ENCODE measurements around the gene HOATZ.

HOATZ gene

DNA sequence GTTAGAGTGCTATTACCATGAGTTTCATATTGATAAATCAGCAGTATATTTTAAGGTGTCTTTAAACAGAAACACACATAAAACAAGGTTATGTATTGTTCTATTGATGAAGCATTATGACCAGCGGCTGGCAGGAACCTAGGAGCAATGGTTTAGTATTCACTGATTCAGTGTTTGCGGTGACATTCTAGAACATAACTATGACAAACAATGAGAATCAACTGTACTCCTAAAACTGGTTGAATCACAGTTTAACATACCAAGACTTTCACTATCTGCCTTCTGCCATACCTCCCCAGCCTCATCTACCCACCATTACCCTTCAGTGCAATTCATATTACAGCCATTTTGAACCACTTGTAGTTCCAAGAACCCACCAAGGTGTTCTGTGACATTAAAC is 8.8 kb downstream of the HOATZ start:
- no peak for DNase-seq

GRCh38 chr11:111524056-111524455 is 9.5 kb downstream of the HOATZ start:
- no peak for DNase-seq

GRCh38 chr11:111525456-111525855 is 10.9 kb downstream of the HOATZ start:
- no peak for DNase-seq

DNA sequence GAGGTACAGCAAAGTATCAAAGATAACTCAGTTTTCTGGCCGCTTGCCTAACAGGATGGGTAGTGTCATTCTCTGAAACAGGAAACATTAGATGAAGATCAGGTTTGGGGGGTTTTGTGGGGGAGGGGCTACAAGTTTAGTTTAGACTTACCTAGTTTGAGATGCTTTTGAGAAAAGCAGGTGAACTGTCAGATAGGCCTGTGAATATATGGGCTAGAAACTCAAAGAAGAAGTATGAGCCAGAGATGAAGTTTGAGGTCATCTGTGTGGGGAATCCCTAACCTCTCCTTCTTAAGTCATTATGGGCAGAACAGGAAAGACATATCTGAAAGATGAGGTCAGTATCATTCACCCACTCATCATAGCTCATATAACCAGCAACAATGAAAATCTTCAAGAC is 11.9 kb downstream of the HOATZ start:
- no peak for DNase-seq

- no peak for DNase-seq
Measured at GRCh38 chr11:111527279-111527678, 12.7 kb downstream of the HOATZ start.

DNA sequence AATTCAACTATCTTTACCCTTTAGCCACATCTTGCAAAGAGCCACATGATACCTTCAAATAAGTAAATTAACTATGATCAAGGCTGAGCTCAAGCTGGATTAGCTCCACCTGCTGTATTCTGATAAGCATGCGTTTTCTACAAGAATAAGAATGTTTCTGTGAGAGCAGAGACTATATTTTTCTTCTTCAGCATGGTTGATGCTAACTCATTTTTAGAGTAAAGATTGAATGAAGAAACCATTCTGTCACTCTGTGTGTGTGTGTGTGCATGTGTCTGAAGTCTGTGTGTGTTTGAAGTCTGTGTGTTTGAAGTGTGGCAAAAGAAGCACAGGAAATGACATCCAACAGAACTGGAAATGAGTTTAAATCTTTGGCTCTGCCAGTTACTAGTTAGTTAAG is 14.0 kb downstream of the HOATZ start:
- no peak for DNase-seq

DNA sequence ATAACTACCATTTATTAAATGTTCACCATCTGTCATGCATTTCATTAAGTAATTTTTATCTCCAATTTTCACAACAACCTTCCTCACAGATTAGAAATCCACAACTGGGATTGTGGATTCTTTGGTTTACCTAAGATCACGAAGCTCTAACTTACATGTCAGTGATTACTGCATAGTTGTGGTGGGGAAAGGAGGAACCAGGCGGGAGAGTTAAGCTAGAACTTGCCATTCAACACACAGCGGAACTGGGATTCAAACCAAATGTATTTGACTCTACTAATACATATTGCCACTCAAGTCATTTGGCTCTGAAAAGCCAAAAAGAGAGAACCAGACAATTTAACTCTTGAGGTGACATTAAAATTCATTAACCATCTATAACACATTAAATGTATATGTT is 15.5 kb downstream of the HOATZ start:
- DNase-seq: no peak

DNA sequence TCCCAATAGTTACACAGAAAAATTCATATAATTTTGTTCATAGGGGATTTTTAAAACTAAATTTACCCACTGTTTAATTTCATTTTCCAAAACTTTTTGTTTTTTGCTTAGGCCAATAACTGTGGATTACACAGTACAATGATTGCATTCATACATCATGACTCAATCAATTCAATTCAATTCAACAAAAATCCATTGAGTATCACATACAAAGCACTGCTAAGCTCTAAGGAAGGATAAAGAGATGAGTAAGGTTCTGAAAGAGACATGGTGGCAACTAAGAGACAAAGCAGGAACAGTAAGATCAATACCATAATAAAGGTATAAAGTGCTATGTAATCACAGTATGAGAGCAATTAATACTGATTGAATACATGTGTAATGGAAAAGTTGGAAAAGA is 16.6 kb downstream of the HOATZ start:
- DNase-seq: no peak

DNA sequence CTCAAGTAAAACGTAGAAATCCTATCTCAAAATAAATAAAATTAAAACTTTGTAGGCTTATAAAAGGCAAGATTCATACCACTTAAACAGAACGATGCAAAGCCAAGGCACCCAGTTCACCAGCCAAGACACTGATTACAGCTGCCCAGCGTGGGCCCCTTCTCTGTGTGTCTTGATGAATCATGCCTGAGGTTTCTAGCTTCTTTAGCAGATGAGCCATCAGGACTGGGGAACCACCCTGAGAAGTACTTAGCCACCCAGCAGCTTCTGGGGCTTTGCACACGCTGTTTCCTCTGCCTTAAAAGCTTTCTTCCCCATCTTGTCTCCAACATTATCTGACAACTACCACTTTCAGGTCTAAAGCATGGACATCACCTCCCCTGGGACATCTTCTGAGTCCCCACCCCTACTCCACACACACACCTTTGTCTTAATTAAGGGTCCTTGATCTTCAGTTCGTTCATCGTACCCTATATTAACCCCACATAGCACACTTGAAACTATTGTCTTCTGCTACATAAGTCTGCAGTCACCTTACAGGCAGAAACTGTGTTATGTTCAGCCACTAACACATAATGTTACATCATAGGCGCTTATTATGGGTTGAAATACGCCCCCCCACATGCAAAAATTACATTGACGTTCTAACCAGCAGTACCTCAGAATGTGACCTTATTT is 17.2 kb downstream of the HOATZ start:
- no peak for DNase-seq

GRCh38 chr11:111532365-111532709 is 17.8 kb downstream of the HOATZ start:
- DNase-seq: no peak

DNA sequence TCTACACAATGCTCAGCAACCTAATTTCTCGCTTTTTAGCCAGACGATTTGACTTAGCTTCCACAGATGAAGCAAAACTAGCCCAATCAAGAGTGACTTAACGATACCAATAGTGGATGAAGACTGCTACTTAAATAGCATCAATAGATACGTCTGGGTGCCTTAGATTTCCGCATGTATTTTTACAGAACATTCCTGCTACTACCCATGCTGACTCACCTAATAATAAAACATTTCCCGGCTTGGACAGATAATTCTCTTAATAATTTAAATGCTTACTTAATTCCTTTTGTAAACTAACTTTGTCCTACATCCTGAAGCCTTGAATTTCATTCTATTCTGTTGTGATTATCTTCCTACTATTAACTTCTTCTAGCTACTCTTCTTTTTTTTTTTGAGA is 20.7 kb downstream of the HOATZ start:
- DNase-seq: no peak

DNA sequence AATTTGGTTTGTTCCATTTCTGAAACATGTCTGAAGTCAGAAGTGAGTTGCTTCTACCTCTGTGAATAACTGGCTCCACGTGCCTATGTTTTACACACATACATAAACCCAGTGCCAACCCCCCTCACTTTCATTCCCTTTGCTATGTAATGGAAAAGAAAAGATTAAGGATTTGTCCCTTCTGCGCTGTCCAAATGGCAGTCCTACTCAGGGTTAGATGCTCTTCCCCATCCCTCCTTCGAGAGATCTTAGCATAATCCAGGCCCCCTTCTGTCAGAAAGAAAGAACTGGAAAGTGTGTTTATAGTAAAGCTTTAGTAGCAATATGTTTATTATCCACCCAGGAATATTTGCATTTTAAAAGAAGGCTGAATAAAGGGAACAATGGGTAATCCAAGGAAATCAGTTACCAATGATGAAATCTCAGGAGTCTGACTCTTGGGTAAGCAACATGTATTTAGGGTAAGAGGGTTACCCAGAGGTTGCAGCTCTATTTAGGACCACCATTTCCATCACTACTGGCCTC is 22.8 kb downstream of the HOATZ start:
- DNase-seq: no peak

DNA sequence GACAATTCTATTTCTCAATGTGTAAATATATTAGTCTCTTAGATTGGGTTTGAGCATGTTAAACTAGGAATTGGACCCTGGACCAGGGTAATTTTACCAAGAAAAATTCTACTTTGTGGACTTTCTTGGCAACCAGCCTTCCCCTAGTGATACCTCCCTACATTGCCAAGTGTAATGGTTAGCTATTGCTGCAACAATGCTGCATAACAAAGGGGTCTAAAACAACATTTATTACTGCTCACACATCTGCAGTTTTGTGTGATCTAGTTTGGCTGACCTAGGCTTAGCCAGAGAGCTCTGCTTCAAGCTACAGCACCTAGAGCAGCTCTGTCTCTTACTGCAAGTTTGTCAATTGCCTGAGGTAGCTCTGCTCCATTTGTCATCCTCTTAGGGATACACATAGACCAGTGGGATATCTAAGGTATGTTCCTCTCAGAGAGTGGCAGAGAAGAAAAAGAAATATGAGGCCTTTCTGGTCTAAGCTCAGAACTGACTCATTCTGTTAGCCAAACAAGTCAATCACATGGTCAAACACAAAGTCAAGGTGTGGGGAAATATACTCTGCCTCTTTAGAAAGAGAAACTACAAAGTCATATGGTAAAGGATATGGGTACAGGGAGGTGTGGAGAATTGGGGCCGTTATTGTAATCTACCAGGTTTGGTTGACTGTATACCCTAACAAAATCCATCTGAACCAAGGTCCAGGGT is 24.0 kb downstream of the HOATZ start:
- DNase-seq: no peak

DNA sequence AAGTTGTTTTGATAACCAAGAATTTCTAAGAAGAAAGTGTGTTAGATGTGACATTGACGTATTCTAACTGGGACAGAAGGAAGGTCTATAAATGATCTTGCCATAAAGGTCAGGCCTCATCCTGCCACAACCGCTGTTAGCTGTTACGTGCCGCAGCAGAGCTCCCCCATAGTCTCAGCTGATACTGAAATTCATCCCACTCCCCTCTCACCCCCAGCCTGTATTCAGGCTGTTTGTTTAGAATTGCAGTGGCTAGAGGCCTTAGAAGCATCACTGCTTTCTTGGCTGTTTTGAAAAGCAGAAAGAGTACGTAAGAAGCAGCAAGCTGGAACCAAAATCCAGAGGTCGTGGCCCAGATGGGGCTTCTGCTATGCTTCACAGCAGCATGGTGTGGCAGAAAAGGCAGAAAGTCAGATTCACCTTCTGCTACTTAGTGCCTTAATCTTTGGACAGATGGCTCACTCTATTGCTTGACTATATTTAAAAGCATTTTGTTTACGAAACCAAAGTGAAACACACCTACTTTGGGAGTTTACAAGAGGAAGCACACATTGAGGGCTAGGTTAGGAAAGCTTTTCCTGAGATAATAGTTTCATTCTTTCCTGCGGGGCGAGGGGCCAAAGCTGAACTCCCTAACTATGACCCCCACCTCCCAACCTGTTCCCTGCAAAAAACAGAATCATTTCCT is 25.0 kb downstream of the HOATZ start:
- DNase-seq: no peak

GRCh38 chr11:111540114-111540936 is 25.7 kb downstream of the HOATZ start, which contains the start of gene LAYN:
Gene LAYN, plus strand, starts transcription at chr11:111540720. Its CDS starts 124 bp downstream, at chr11:111540844.
- DNase-seq: no peak

- no peak for DNase-seq
Measured at GRCh38 chr11:111540937-111541253, 26.3 kb downstream of the HOATZ start.

- DNase-seq: no peak
Measured at GRCh38 chr11:111541254-111542061, 26.9 kb downstream of the HOATZ start.

- DNase-seq: no peak
Measured at GRCh38 chr11:111542606-111543275, 28.2 kb downstream of the HOATZ start.

DNA sequence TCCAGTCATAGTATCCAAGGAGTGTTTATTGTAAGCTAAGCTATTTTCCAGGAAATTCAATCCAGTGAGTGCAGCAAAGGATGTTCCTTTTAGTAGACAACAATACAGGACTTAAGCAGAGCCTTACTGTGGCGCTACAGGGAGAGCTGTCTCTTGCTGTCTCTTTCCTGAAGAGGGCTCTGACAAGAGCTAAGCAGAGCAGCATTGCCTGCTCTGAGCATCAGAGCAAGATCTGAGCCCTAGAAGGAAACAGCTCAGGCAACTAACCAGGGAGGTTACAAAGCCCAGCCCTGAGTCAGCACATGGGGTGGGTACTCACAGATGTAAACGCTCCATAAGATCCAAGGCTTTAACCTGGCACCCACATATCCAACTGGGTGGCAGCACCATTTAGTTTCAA is 33.9 kb downstream of the HOATZ start:
- no peak for DNase-seq

DNA sequence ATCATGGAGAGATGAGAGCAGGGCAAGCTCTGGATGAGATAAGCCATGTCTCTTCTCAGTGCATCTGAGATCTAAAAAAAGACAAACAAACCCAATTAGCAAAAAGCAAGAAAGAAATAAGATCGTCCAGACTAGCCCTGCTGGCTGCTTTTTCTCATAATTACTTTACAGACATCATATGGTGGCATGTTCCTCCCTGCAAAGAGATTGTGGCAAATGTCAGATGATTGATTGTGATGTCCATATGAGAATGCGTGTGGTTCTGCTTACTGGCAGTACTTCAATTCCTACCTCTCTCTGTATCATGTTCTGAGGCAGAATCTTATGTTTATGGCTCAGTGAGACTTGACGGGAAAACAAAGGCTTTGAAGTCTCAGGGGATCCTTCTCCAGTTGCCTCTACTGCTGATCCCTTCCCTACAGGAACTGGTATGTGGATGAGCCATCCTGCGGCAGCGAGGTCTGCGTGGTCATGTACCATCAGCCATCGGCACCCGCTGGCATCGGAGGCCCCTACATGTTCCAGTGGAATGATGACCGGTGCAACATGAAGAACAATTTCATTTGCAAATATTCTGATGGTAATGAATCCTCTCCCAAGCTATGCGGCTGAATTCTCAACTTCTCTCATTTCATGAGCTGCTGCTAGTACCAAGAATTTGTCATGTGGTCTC is 34.8 kb downstream of the HOATZ start:
- DNase-seq: no peak

- no peak for DNase-seq
Measured at GRCh38 chr11:111549869-111550203, 35.3 kb downstream of the HOATZ start.

Measured in NCI-H748 treated with DMSO at 0.1 percent for 48 hours (cell line).